ENCODE measurements around the gene LTC4S.

LTC4S gene

DNA sequence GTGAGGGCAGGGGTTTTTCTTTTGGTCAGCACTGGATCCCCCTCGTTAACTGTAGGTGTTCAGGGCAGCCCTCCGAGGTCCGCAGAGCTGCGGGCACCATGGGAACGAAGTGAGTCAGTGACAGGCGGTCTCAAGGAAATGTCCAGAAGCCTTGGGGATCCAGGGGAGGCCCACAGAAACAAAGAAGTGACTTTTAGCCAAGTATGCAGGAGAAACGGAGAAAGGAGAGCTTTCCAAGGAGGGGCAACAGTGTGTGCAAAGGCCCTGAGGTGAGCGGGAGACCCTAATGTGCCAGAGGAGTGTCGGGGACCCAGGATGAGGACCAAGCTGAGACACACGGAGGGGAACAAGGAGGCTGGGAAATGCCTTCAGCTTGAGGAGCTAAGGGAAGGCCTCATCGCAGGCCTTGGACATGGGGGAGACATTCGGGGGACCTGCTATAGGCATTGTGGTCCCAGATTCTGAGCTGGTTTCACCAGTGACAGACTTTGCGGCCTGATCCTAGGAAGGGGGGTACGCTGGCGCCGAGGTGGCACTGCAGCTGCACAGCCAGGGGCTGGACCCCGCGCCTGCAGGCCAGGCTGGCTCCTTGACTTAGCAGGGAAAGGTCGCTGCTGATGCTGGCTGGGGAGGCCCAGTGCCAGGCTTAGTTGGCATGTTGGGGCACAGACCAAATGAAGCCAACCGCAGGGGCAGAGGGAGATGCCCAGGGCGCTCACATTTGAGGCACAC is 3.3 kb downstream of the LTC4S start:
- no peak for DNase-seq

DNA sequence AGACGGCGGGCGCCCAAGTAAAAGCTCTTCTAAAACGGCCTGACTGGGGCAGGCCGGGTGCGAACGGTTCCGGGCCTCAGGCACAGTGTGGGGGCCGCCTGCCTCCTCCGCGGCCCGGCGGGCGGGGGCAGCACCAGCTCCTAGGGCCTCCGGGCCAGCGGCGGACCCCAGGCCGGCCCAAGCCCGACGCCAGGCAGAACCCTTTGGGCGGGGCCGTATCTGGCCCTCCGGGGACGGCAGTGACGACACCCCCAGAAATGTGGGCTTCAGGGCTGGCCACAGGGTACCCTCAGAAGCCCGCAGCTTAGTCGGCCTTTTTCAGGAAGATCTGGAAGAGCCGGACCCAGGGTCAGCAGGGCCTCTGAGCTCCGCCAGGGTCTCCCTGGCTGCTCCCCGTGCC is 4.0 kb downstream of the LTC4S start:
- DNase-seq: no peak

DNA sequence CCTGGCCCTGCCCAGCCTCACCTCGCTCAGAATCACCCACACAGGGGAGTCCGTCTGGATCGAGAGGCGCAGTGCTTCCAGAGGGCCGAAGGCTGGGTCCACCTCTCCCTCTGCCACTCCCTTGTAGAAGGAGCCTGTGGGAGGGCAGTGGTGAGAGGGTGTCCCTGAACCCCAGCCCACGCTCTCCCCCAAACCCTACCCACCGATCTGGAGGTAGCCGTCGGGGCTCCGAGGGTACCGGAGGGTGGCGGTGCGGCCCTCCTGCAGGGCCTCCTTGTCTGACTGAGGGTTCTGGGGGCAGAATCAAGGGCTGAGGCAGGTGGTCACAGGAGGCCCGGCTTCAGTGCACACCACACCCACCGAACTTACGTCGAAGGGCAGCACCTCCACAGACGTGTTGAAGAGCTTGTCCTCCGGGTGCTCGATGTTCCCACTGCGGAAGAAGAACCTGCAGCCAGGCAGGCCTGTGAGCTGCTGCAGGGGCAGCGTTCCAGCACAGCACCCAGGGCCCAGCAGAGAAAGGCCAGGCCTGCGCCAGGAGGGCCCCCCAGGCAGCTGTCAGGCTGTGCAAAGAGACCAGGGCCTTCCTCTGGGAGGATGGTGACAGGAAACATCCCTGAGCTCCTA is 4.5 kb downstream of the LTC4S start:
- no peak for DNase-seq

DNA sequence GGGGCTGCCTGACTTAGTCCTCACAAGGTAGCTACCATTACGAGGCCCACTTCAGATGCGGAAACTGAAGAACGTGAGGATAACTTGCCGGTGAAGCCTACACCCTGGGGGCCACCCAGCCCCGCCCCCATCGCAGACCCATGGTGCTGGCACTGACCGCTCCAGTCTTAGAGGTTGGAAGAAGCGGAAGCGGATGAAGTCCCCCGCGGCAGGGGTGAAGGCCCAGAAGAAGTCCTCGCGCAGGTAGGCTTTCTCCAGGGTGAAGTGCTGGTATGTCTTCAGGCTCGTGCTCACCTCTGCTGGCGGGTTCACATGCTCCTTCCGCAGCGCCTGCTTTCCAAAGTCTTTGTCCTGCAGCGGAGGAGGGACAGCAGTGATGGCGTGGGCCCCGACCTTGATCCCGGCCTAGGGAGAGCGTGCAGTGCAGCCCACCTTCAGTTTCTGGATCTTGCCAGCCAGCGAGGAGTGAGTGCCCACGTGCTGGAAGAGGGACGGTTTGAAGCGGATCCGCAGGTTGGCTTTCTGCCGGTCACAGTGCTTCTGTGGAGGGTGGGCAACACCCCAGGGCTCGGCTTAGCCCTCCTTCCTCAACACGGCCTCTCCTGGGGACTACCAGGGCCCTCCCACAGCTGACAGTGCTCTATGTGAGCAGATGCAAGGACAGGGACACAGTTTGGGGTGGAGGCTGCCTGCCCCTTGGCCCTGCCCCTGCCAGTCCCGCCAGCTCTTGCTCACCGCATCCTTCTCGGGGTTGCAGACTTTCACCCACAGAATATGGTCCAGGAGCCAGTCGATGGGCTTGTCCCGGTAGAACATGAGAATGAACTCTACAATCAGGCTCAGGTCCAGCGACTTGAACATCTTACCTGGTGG is 5.2 kb downstream of the LTC4S start:
- DNase-seq: no peak

DNA sequence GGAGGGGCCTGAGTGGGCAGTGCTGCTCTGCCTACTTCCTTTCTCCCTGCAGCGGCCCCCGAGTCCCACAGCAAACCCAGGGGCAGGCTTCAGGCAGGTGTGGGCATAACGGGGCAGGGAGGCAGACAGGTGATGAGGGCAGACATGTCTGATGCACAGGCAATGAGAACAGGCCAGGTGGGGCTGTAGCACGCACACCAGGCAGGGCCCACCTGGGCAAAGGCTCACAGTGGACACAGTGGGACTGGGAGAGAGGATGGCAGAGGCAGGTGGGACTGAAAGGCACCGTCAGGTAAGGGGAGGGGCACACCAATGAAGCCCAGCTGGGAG is 5.8 kb downstream of the LTC4S start:
- DNase-seq: no peak

DNA sequence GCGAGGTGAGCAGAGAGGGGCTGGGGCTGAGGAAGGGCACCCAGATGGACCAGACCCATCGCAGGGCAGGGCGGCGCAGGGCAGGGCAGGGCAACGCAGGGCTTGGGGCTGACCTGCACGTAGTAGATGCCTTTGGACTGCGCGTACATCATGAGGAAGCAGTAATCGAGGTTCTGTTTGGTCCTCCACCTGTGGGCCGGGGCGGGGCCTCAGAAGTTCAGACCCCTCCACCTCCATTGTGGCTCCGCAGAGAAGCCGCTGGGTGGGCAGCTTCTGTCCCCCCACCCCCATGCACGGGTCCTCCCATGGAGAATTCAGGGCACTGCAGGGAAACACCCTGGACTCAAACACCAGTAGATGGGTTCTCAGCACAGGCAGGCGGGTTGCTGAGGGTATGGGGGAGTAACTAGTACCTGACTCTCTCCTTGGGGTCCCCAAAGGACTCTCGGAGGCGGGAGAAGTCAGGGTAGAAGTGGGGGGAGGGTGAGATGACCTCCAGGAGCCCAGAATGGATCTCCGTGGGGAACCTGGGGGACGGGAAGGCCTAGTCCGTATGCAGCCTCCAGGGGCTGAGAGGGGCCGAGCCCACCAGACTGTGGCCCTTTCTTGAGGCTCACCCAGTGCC is 6.4 kb downstream of the LTC4S start:
- DNase-seq: no peak

DNA sequence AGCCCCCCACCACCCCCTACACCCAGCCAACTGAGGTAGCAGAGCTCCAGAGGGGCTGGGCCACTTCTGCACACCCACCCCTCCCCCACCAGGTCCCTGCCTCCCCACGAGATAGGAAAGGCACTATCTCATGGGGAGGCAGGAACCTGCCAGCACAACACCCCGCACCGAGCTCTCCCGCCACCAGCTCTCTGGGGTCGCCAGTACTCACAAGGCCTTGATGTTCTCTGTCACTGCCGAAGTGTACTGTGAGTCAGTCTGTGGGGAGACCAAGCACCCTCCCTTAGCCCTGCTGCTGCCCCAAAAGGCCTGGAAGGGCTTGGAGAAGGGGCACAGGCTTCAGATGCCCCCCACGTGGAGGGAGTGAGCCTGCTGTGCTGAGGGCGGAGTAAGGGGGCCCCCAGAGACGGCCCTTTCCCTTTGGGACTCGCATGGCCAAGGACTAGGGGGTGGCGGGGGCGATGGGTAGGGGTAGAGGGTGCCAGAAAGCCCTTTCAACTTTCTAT is 7.0 kb downstream of the LTC4S start:
- DNase-seq: no peak

DNA sequence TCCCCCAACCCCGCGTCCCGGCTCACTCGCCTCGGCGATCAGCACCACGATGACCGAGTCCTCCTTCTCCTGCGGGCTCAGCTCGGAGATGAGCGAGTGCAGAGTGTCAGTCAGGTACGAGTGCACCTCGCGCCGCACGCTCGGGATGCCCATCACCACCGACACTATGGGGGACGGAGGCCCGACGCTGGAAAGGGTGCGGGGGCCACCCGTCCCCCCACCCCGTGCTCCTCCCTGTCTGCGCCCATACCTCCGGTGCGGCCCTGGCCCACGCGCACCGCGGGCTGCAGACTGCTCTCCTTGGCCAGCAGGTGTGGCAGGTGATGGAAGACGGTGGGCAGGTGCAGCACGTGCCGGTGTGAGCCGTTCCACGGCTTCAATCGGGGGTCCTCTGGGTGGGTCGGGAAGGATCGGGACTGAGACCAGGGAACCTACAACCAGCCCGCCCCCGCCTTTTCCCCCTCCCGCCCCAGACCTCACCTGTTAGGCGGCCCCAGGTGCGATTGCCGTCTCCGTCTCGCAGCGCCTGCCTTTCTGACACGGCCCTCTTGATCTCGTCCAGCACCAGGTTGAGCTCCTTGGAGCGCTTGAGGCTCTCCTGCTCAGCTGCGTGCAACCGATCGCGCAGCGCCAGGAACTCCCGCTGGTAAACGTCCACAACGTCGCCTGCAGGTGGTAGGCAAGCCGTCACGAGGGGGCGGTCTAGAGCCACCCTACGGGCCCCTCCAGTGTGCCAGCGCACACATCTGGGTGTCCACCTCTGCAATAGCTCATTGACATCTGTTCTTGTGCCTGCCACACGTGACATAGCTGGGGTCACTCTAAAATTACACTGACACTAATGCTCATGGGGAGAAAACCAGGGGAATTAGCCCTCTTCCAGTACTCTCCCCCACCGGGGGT is 7.8 kb downstream of the LTC4S start:
- peak; percentile 92 for DNase-seq

DNA sequence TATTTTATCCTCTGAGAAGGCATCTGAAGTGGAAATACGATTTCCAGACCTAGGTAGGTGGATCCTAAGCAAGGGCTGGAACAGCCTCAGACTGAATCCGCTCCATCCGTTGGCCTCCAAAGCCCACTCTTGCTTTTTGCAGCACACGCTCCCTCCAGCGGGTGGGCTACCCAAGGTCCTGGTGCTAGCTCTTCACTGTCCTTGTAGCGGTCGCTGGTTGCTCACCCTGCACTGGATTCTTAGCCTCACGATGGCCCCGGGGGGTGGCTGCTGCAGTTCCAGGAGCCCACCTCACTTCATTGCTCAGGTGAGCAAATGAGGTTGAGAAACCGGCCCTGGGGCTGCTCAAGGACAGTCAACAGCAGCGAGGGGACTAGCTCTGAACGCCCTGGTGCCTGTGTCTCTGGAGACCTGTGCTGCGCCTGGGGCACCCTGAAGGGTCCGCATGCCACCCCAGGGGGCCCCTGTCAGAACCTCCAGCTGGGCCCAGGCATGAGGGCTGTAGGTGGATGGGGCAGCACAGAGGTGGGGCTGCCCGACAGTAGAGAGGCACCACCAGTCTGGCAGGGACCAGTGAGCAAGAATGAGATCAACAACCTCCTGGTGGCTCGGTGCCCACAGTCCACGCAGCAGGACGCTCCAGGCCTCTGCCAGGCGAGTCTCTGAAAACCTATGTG is 8.6 kb downstream of the LTC4S start:
- no peak for DNase-seq

DNA sequence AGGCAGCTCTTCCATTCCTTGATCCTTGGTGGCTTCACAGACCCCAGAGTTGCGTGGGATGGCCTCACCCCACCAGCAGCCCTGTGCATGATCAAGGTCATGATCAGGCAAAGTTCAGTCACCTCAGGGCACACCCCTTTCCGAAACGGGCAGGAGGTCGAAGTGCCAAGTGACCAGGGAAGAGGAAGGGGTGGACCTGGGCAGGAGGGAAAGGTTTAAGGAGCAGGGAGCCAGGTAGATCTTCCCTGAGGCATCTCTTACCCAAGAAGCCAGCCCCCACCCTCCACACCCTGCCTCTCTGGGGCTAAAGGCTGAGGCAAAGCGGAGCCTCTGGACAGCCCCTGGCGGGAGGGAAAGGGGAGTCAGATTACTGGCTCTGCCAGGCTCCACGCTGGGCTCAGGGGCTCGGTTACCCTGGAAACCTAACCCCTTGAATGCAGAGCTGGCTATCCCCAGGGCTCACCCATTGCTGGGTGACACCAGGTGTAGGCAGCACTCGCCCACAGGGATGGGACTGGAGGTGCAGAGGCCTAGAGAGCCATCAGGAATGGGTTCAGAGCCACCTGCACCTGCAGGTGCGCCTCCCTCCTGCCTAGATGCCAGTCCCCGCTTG is 9.3 kb downstream of the LTC4S start:
- DNase-seq: no peak

DNA sequence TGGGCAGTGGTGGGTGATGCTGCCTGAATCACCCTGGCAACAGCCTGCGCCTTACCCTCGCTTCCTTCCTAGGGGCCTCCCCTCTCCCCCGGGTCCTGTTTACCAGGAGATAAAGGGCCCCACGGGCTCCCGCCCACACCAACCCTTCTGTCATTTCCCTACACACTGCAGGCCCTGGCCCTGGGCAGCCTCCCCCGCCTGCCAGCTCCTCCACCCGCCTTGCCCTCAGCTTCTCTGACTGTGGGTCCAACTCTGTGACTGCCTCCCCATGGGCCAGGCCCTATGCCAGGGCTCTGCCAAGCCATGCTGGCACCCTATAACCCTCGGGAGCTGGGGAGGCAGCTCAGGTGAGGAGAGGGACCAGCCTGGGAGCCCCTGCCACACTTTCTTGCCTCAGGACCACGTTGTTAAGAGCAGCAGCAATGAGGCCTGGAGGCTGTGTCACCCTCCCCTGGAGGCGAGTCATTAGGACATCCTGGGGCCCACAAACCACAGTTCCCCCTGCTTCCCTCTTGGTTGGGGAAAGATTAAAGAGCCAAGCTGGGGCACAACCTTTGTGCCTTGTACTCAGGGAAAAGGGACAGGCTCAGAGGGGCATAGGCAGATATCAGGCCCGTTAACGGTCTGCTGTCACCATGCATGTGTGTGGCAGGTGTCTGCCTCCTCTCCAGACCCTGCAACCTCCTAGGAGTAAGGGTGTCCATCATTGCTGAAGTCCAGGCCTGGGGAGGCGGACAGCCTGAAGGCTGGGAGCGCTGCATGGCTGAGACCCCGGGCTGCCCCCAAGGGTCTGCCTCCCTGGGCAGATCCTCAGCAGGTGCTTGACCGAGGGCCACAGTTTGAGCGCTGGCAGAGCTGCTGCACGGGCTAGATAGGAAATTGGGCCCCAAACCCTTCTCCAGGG is 10.1 kb downstream of the LTC4S start:
- DNase-seq: peak; percentile 81

DNA sequence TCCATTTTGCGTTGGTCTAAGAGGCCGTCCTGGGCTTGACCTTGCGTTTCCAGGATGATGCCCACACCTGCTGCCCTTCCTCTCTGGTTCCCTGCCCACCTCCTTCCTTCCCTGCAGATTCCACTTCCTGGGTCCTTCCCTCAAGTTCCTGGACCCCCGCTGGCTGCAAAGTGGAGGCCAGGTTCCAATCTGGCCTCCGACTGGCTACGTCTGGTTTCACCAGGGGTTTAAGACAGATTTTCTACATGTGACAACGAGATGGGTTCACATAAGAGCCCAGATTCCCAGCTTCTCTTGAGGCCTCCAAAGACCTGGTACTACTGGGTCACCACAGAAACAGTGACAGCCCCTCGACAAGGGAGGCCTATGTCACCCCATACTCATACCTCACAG is 10.8 kb downstream of the LTC4S start:
- DNase-seq: no peak

DNA sequence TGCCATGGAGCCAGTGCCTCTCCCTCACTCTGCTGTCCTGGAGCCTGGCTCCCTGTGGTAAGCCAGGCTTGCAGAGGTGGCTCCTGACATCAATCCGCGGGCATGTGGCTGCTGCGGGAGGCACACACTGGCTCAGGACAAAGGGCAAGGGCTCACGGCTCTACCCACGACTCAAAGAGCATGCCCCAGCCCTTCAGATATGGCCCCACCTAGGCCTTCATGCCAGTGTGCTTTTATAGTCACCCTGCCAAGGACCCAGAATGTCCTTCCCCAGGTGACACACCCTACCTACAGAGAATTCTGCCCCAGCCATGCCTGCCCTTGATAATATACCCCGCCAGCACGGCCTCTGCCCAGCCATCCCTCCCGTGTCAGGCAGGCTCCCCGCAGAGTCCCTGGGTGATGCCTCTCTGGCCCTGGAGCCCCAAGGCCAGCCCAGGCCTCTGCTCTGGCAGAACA is 11.3 kb downstream of the LTC4S start:
- no peak for DNase-seq

DNA sequence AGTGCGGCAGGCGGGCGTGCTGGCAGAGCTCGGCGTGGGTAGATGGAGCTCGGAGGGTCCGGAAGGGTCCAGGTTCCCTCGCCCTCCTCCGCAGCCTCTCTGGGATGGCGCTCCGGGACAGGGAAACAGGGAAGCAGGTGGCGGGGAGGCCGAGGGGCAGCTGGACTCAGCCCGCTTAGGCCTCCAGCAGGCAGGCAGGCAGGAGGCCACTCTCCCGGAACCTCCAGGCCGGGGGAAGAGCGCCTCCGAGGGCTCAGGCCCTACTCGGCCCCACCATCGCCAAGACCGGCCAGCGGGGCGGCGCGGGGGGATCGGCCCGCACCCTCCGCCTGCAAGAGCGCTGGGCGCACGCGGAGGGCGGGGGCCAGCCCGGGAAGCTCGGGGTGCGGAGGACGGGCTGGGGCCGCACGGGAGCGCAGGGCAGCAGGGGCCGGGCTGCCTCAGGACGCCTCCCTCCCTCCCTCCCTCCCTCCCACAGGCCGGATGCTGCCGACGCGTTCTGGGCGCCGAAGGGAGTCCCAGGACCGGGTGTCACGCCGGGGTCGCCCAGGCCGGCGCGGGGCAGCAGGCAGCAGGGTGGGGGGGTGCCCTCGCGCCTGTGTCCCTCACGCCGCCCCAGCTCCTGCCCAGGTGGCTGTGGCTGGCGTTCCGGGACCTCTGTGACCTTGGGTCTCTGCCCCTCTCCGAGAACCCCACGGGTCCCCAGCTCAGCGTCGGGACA is 11.9 kb downstream of the LTC4S start:
- DNase-seq: peak; percentile 74

DNA sequence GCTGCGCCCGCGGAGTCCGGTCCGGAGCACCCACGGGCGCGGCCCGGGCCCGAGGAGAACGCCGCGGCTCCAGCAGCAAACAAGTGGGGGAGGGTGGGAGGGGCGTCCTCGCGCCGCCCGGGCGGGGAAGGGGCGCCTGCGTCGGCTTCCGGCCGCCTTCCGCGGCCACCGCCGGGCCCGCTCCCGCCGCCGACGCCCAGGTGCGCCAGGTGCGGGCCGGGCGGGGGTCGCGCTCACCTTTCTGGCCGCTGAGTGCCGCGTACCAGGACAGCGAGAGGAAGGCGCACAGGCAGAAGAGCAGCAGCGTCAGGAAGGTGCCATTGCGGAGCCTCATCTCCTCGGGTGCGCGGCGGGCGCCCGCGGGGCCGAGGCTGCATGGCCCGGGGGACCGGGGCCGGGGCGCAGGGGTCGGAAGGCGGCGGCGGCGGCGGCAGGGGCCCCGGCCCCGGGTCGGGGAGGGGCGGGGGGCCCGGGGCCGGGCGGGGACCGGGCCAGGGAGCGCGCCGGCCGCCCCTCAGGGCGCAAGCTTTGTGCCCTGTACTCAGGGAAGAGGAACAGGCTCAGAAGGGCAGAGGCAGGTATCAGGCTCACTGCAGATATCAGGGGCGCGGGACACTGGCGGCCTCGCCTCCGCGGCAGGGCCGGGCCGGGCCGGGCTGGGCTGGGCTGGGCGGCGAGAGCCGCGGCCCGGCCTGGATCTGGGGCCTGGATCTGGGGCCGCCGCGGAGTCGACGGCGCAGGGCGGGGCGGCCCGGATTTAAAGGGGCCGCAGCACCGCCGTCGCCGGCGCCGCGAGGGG is 12.7 kb downstream of the LTC4S start, which contains the start of gene MGAT4B:
Gene MGAT4B, minus strand, starts transcription at position 617 of the 799 bp plus-strand sequence. Its CDS starts 283 bp downstream, at position 334.
- DNase-seq: peak; percentile 84

DNA sequence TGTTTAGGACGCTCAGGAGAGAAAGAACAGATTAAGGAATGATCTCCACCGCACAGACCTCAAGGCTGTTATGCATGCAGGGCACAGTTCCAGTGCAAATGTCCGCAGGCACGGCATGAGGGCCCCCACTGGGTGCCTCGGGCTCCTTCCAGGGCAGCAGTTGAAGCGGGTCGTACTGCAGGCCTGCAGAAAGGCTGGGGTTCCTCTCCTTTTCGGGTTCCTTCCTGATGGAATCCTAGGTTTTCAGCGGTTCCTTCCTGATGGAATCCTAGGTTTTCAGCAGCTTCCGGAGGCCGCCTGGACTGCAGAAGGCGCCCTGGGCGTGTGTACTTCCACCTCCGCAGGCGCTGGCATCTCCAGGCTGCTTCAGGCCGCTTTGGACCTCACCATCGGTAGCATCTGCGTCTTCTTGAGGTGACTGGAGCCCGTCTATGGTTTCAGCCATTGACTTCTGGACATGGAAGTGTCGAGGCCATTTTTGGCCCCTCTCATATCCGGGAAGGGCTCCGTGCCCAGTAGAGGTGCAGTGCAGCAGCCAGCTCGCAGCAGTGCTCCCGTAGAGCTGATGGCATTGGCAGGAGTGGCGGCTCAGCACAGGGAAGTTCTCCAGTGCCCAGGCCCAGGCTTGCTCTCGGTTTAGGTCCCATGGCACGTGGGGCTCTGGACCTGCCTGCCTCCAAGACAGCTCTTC is 18.5 kb downstream of the LTC4S start:
- no peak for DNase-seq

DNA sequence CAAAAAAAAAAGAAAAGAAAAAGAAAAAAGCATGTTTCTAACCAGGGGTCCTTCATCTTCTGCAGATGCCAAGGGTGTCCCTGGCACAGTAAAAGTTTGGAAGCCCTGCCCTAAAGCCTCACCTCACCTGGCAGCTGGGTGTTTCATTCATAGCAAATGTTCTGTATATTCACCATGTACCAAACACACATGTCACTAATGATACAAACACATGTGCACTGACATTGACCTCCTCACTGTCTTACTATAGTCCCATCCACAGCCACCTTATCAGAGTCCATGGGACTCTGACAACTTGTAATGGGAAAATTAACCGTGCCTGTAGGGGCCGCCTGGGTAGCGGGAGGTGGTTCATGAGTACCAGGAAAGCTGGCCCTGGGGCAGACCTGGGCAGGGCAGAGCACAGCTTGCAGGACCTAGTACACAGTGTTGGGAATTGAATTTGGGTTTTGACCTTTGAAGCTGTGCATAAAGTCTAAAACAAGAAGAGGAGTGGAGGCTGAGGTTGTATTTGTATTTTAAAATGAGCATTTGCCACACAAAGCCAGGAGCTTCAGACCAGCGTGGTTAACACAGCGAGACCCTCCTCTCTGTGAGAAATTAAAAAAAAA is 19.3 kb downstream of the LTC4S start:
- no peak for DNase-seq
